NCI-H2107 treated with DMSO at 0.1 percent for 48 hours (cell line): ENCODE measurements around the gene VWA5B2.
A peak's percentile ranks its signal among the peaks of the same experiment; 100 is the strongest.

Source experiments
- DNase-seq: peaks from one replicate; lab custom pipeline; 2025; ENCODE audit not compliant: unreplicated experiment; lab: John Stamatoyannopoulos, UW

The VWA5B2 gene

GRCh38 chr3:184229394-184230080 is at the start of gene VWA5B2:
VWA5B2 (plus strand) TSS chr3:184229585; CDS start chr3:184230529, 944 bp downstream.
- DNase-seq: peak; percentile 79

DNA sequence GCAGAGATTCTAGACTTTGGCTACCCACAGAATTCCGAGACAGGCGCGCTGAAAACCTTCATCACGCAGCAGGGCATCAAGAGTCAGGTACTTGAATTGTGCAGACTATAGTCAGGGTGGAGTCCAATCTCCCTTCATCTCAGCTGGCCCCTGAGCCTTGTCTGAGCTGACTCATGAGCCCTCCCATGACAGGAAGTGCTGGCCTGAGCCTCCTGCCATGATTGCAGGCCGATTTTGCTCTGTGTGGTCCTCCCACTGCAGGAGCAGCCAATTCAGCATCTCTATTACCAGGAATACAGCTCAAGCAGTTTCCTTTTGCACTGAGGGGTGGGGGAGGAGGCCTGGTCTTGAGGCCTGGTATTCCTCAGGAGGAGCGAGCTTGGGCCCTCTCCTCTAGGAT is 49.2 kb upstream of the VWA5B2 start:
- no peak for DNase-seq

DNA sequence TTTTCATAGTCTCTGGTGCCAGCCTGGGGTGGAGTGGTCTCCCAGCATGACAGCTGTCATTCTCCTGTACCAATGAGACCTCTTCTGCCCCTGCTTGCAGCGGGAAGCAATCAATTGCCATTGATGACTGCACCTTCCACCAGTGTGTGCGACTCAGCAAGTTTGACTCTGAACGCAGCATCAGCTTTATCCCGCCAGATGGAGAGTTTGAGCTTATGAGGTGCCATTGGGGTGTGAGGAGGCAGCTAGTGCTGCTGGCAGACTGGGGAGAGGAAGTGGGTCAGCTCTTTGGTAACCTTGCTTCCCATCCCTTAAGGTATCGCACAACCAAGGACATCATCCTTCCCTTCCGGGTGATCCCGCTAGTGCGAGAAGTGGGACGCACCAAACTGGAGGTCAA is 47.8 kb upstream of the VWA5B2 start:
- no peak for DNase-seq

- DNase-seq: no peak
Observed at GRCh38 chr3:184183679-184184078, 45.7 kb upstream of the VWA5B2 start.

DNA sequence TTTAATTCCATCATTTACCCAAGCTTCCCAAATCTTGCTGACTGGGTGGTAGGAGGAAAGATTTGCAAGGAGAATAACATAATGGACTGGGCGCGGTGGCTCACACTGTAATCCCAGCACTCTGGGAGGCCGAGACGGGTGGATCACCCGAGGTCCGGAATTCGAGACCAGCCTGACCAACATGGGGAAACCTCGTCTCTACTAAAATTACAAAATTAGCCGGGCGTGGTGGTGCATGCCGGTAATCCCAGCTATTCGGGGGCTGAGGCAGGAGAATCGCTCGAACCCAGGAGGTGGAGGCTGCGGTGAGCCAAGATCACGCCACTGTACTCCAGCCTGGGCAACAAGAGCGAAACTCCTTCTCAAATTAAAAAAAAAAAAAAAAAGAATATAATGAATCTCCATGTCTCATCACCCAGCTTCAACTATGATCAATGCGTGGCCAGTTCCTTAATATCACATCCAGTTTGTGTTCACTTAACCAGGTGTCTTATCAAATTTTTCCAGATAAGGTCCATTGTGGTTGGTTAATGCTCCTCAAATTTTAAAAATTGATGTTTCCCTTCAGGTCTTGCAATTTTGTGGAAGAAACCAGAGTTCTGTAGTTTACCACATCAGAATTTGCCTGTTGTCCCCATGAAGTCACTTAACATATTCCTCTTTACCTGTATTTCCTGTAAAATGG is 44.7 kb upstream of the VWA5B2 start:
- DNase-seq: no peak

- peak; percentile 99 for DNase-seq
Observed at GRCh38 chr3:184185461-184186183, 43.8 kb upstream of the VWA5B2 start.

DNA sequence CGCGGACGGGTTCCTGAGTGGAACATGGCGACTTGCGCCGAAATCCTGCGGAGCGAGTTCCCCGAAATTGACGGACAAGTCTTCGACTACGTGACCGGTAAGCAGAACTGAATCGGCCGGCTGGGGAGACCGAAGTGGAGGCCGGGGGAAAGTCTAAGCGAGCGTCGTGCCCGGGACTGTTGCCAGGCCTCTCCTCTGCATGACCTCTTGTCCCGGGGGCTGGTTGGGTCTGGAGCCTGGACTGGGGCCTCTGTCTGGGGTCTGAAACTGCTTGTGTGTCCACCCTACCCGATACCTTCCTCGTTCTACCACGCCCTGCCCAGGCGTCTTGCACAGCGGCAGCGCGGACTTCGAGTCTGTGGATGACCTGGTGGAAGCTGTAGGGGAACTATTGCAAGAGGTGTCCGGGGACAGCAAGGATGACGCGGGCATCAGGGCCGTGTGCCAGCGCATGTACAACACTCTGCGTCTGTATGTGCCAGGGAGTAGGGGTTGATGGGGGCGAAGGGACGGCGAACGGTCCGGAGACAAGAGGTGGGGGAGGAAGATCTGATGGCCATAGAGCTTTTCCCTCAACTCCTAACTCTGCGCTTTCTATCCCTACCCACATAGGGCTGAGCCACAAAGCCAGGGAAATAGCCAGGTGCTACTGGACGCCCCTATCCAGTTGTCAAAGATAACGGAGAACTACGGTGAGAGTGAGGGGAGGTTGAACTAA is 43.0 kb upstream of the VWA5B2 start, which contains the start of gene ABCF3:
Gene ABCF3 (plus strand): TSS at position 16 of the 718 bp plus-strand sequence. CDS start 9 bp downstream, at position 25.
- DNase-seq: no peak

- no peak for DNase-seq
Observed at GRCh38 chr3:184186902-184187207, 42.5 kb upstream of the VWA5B2 start.

- DNase-seq: no peak
Observed at GRCh38 chr3:184188080-184188479, 41.3 kb upstream of the VWA5B2 start.

DNA sequence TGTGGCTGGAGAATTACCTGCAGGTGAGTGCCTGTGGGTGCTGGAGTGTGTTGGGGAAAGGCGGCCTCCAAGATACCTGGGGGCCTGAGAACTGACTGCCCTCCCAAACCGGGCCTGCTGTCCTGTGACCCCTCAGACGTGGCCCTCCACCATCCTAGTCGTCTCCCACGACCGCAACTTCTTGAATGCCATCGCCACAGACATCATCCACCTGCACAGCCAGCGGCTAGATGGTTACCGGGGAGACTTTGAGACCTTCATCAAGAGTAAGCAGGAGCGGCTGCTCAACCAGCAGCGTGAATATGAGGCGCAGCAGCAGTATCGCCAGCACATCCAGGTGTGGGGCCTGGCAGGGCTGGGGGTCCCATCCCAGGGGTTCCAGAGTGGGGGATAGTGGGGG is 40.0 kb upstream of the VWA5B2 start:
- no peak for DNase-seq

GRCh38 chr3:184192889-184193288 is 36.5 kb upstream of the VWA5B2 start:
- no peak for DNase-seq

DNA sequence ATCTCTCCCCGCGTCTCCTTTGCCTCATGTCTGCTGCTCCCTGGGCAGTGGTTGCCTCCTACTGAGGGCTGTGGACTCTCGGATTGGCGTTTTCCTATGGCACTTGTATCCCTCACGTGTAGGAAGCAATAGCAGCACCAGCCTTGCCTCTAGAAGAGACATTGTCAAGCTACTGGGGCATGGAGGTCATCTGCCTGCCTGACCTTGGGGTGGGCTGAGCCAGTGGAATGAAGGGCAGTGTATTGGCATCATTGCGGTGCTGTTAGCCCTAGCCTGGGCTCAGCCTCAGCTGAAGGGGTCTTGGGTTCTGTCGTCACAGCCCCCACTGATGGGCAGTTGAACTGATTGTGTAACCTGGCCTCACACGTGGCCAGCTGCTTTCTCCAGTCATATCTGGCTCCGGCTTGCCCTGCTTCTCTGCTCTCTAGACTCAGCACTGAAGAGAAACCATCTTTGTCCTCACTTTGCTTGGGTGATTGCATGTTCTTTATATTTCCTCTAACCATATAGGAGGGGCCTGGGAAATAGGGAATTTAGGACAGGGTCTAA is 35.3 kb upstream of the VWA5B2 start:
- no peak for DNase-seq

DNA sequence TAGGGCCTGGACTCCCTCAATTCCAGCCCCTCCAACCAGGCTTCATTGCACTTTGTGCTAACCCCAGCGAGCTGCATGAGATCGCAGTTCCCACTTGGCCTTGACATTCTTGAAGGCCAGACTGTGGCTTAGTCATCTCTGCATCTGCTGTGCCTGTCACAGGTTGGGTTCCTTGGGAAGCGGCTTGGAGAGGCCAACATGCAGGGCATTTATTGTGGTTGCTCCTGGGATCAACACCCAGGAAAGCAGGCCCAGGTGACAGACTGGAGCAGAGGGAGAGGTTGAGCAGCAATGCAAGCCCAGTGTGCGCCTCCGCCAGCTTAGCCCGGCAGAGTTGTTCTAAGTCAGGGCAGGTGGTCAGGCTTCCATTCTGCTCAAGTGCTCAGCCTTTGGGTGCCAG is 32.8 kb upstream of the VWA5B2 start:
- DNase-seq: no peak

- no peak for DNase-seq
Observed at GRCh38 chr3:184198509-184198908, 30.9 kb upstream of the VWA5B2 start.

DNA sequence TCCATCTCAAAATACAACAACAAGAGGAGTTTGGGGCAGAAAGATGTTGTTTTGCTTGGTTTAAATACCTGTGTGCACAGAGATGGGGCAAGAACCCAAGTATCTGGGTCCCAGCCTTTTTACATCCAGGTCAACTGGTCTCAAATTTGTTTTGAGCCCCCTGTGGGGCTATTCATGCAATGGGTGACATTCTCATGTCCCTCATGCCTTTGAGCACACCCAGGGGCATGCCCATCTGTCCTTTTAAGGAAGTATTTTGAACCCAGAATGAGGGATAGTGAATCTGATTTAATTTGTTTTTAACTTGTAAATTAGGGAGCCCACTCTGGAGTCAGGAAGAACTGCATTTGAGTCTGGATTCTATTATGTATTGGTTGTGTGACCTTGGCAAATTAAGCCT is 28.6 kb upstream of the VWA5B2 start:
- DNase-seq: no peak

- DNase-seq: no peak
Observed at GRCh38 chr3:184203526-184203925, 25.9 kb upstream of the VWA5B2 start.

DNA sequence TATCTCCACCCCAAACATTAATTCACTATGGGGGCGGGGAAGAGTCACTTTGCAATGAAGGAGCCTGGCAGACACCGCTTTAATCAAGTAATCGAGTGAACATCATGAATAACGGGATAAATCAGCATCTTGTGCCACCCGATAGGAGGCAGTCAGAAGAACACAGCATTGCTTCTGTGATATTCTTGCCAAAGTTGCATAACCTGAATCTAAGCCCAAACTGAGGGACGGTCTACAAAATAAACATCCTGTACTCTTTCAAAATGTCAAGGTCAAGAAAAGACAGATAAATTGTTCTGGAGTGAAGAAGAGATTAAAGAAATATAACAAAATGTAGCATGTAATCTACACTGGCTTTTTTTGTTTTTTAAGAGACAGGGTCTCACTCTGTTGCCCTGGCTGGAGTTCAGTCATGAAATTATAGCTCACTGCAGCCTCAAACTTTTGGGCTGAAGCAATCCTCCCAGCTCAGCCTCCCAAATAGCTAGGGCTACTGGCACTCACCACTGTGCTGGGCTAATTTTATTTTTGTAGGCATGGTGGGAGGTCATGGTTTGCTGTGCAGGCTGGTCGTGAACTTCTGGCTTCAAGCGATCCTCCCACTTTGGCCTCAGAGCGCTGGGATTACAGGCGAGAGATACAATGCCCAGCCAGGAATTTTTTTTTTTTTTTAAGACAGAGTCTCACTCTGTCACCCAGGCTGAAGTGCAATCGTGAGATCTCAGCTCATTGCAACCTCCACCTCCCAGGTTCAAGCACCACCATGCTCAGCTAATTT is 20.1 kb upstream of the VWA5B2 start:
- no peak for DNase-seq

- DNase-seq: no peak
Observed at GRCh38 chr3:184211297-184211696, 18.1 kb upstream of the VWA5B2 start.

- DNase-seq: no peak
Observed at GRCh38 chr3:184211718-184212117, 17.7 kb upstream of the VWA5B2 start.

DNA sequence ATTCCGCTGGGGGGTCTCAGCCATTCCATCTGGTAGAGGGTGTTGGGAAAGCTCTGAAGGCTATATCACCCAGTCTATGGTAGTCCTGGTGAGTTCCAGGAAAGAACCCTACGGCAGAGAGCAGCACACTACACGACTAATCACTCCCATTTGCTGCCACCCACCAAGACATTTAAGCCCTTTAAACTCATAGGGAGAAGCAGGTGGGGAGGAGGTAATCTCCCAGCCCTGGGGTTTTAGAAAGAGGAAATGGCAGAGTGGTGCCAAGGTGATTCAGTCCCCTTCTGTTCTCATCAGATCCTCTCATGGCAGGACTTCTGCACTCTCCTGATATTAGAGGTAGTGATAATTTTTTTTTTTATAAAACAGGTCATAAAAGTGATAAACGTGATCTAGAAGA is 10.6 kb upstream of the VWA5B2 start:
- no peak for DNase-seq
